NCI-H2227 (cell line): ENCODE measurements around the gene ZSWIM5.
"Not testable (repeated sequence)": the region's sequence is repeated elsewhere in the genome, so short reads cannot be mapped to it uniquely, and the experiment has no call there.

ENCODE experiments used
- DNase-seq: peaks from one replicate; lab custom pipeline; 2025; ENCODE audit not compliant: unreplicated experiment; lab: John Stamatoyannopoulos, UW

The ZSWIM5 gene

DNA sequence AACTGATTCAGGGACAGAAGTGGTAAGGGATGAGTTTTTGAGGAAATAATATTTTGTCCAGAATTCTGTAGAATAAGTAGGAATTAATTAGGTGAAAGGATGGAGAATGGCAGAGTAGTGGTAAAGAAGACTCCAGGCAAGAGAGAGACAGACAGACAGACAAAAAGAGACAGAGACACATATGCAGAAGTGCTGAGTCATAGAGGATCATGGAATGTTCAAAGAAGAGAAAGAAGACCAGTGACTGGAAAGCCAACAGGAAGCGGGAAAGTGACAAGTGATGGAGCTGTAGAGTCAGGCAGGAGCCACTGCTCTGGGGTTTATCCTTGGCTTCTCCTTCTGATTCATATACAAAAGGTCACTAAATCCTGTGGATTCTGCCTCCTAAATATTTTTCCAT, 108.5 kb downstream of the ZSWIM5 start:
- no peak for DNase-seq

- peak; percentile 28 for DNase-seq
Observed at GRCh38 chr1:45097079-45097478, 109.3 kb downstream of the ZSWIM5 start.

- no peak for DNase-seq
Observed at GRCh38 chr1:45095450-45095849, 111.0 kb downstream of the ZSWIM5 start.

DNA sequence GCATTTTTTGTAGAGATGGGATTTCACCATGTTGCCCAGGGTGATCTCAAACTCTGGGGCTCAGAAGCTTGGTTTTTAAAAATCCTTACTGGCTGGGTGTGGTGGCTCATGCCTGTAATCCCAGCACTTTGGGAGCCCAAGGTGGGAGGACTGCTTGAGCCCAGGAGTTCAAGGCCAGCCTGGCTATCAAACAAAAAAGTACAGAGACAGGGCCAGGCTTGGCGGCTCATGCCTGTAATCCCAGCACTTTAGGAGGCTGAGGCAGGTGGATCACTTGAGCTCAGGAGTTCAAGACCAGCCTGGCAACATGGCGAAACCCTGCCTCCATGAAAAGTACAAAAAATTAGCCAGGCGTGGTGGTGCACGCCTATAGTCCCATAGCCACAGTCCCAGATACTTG, 112.0 kb downstream of the ZSWIM5 start:
- not testable (repeated sequence) for DNase-seq

DNA sequence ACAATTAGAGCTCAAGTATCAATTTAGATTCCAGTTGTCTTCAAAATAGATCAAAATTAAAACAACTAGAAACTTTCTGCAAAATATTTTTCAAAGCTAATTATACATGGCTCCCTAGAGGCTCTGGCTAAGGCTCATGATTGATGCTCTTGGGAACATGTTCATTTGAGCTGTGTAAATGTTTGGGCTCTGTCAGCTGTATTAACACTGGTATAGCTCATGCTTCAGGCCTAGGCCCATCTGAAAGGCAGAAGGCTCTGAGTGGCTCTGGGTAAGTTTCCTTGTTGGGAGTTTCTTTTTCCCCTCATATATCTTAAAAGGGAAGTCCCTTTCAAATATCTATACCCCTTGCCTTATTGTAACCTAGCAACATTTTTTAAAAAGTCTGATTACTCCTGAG, 113.1 kb downstream of the ZSWIM5 start:
- DNase-seq = no peak

- DNase-seq = no peak
Observed at GRCh38 chr1:45089711-45090110, 116.7 kb downstream of the ZSWIM5 start.

- no peak for DNase-seq
Observed at GRCh38 chr1:45084562-45084961, 121.8 kb downstream of the ZSWIM5 start.

DNA sequence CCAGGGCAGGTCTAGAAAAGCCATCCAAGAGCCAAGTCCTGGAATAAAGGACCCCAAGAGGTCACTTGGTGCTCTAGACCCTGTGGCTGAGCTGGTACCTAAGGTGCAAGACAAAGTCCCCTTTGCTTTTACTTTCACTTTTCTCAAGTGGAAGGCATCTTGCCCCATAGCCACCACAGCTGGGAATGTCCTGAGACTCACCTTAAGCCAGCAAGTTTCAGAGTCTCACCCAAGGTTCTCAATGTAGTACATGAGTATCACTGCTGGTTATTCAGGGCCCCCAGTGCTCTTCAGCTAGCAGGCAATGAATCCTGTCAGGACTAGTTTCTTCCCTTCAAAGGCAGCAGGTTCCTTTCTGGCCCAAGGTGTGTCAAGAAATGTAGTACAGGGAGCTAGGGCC, 126.9 kb downstream of the ZSWIM5 start:
- no peak for DNase-seq

- not testable (repeated sequence) for DNase-seq
Observed at GRCh38 chr1:45076959-45077358, 129.4 kb downstream of the ZSWIM5 start.

DNA sequence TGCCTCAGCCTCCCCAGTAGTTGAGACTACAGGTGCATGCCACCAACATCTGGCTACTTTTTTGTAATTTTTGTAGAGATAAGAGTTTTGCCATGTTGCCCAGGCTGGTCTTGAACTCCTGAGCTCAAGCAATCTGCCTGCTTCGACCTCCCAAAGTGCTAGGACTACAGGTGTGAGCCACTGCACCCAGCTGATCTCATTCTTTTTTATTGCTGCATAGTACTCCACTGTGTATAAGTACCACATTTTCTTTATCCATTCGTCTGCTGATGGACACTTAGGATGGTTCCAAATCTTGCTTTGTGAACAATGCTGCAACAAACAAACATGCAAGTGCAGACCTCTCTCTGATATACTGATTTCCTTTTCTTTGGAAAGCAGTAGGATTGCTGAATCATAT, 134.8 kb downstream of the ZSWIM5 start:
- DNase-seq = no peak

DNA sequence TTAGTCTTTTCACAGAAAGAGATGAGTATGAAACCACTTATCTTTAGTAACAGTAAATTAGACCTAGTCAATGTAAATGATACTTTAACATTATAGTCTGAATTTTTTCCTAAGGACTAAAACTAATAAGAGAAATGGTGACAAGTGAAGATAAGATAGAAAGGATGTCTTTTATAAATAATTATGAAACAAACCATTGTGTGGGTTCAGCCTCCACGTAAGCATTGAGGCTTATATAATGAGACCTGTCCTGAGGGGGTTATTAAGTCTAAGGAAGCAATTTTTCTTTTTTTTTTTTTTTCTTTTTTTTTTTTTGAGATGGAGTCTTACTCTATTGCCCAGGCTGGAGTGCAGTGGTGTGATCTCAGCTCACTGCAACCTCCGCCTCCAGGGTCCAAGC, 138.6 kb downstream of the ZSWIM5 start:
- no peak for DNase-seq

- DNase-seq = no peak
Observed at GRCh38 chr1:45065083-45065482, 141.3 kb downstream of the ZSWIM5 start.

- not testable (repeated sequence) for DNase-seq
Observed at GRCh38 chr1:45062463-45062862, 143.9 kb downstream of the ZSWIM5 start.

DNA sequence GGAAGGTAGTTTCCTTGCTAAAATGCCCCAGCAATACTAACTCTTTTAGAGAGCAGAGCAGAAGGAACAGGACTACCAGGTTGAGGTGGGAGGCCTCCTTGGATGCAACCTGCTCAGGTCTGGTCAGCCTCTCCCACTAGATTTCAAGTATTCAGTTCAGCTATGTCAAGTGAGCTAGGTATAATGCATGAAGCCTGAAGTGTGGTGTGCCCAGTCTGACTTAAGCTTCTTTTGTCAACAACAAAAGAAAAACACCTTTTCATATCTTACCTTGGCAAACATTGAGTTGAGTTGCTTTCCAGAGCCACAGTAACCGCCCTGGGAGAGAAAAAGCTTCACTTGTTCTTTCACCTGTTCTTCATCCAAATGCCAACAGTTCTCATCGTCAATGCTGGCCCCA, 146.6 kb downstream of the ZSWIM5 start:
- DNase-seq = no peak

DNA sequence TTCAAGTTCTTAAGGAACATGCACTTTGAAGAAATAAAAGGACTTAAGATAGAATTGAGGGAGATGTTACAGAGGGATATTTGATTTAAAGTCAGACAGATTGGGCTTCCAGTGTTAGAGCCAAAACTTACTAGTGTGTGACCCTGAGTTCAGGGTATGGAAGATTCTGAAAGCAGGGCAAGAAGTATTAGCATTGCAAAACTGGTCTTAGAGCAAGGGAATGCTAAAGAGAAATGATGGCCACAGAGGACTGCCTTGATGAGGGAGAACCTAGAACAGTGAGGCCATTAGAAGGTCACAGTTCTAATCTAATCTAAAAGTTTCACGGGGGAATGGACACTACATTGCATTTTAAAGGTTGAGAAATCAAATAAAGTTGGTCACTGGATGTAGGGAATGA, 148.9 kb downstream of the ZSWIM5 start:
- no peak for DNase-seq

DNA sequence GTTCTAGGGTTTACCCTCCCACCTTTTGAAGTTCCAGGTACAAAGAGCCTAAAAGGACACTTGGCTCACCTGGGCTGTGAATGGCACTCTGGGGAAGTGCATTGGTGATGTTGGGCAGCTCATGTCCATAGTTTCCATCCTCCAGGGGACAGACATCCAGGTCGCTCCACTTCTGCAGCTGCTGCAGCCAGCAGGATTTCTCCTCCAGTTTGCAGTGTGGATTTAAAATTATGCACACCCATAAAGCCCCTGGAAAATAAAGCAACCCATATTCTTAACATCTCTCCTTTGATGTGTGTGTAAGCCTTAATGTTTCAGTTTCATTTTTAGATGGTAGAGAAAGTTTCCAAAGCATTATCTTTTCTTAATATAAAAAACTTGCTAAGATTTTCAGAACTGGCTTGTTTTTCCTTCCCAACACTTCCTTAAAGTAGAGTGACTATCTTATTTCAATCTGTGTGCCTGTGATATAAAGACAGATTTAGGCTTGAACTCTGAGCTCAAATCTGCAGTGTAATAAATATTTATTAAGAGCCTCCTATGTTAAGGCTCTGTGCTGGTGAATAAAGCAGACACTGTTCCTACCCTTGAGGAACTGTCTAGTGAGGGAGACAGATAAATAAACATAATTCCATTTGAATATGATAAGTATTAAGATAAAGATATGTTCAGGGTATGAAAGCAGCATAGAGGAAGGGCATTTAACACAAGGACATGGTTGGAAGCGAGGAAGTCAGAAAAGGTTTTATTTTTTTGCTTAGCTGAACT, 155.2 kb downstream of the ZSWIM5 start:
- DNase-seq = no peak

- no peak for DNase-seq
Observed at GRCh38 chr1:45047032-45047431, 159.4 kb downstream of the ZSWIM5 start.

- DNase-seq = no peak
Observed at GRCh38 chr1:45044916-45045315, 161.5 kb downstream of the ZSWIM5 start.

GRCh38 chr1:45043094-45043493, 163.3 kb downstream of the ZSWIM5 start:
- DNase-seq = no peak

DNA sequence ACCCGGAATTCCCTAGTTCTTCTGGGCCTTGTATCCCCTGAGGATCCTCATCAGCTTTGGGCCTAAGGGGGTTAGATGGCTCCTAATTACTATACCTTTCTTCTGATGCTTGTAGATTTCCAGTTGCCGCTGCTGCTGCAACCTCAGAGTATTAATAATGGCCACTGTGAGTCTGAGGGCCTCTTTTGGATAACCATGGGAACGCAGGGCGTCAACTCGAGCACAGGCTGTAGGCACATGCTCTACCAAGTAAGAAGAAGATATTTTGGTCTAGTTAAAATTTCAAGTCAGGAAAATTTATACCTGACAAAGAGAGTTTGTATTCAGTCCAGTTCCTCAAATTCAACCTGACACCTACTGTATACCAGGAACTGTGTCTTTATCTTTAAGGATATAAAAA, 166.1 kb downstream of the ZSWIM5 start:
- no peak for DNase-seq

DNA sequence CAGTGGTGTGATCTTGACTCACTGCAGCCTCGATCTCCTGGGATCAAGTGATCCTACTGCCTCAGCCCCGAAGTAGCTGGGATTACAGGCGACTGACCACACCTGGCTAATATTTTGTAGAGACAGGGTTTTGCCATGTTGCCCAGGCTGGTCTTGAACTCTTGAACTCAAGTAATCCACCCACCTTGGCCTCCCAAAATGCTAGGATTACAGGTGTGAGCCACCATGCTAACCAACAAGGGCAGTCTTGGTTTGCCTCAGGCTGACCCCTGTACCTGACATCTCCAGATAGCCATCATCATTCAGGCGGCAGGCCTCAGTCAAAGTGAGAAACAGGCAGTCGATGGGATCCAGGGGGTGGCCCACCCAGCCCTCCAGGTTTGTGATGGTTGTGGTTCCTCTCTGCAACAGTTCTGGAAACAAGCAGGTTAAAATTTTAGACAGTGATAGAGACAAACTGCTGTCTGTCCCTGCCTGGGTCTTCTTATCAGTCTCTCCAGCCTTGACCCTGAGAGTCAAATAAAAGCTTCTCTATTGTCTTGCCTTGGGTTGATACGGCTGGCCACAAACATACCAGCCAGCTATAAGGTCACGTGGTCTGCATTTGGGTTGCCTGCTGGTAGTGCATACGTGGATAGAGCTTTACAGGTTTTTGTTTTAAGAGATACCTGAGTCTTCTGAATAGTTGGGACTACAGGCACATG, 167.6 kb downstream of the ZSWIM5 start:
- no peak for DNase-seq

- DNase-seq = no peak
Observed at GRCh38 chr1:45038240-45038639, 168.2 kb downstream of the ZSWIM5 start.

GRCh38 chr1:45037456-45037855, 168.9 kb downstream of the ZSWIM5 start:
- DNase-seq = no peak
